GM18858 (cell line): Measurements from ENCODE around the gene MMP2.
A peak's percentile ranks its signal among the peaks of the same experiment; 100 is the strongest.

Experiments used
- ATAC-seq: cut with Tn5 transposase; IDR thresholded peaks from one replicate; pipeline ENCODE4 v1.9.1; 2021; ENCODE audit not compliant: unreplicated experiment

The MMP2 gene

DNA sequence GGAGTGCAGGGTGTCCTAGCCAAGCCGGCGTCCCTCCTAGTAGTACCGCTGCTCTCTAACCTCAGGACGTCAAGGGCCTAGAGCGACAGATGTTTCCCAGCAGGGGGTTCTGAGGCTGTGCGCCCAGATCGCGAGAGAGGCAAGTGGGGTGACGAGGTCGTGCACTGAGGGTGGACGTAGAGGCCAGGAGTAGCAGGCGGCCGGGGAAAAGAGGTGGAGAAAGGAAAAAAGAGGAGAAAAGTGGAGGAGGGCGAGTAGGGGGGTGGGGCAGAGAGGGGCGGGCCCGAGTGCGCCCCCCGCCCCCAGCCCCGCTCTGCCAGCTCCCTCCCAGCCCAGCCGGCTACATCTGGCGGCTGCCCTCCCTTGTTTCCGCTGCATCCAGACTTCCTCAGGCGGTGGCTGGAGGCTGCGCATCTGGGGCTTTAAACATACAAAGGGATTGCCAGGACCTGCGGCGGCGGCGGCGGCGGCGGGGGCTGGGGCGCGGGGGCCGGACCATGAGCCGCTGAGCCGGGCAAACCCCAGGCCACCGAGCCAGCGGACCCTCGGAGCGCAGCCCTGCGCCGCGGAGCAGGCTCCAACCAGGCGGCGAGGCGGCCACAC lies at the start of gene MMP2:
Gene MMP2, plus strand, starts transcription at position 372 of the 603 bp plus-strand sequence. CDS start 282 bp downstream, outside the sequence.
- ATAC-seq = no peak

- no peak for ATAC-seq
Measured at GRCh38 chr16:55433030-55433429, 46.0 kb upstream of the MMP2 start.

DNA sequence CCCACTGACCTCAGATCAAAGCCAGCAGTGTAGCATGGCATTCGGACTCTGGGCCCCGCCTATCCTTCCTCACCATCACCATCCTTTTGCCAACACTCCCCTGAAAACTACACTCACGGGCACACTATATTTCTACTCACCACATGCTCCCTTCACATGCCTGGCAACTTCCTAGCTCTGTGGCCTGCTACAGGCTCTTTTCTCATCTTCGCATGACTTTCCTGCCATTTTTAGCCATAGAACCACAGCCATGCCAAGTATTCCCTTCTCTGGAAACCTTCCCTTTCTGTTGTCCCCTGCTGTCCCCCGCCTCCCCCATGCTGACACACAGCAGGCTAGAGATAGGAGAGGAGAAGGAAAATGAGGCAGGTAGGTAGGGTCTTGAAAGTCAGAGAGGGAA lies 45.5 kb upstream of the MMP2 start:
- ATAC-seq = no peak

DNA sequence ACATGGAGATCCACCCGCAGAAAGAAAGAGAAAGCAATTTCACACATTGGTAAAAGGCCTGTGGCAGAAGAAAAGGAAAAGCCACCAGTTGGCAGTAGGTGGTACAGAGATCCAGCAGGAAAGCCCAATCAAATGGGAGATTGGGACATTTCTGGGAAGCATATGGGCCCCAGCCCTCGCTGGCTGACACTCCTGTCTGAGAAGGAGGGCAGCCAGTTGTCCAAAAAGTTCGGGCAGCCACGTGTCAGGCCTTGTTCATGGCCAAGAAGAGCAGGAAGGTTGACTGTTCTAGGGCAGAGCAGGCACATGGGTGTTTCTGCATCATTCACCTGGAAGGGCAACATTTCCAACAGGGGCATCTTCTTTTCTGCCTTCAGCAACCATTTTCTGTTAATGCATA lies 45.0 kb upstream of the MMP2 start:
- no peak for ATAC-seq

DNA sequence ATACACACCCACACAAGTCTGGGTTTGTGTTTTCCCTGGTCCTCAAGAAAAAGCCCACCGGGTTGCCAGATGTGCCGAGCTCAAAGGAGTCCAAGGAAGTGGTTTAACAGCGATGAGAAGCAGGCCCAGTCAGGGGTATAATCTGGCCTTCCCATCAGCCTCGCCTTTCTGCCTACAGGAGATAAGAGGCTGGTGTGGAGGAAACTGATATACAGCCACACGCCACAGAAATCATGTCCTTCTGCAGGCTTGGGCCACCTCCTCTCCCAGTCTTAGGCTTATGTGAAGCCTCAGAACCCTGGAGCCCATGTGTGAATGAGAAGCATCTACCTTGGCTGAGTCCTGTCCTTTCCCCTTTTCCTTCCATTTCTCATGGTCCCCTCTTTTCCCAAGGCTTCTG lies 43.6 kb upstream of the MMP2 start:
- no peak for ATAC-seq

DNA sequence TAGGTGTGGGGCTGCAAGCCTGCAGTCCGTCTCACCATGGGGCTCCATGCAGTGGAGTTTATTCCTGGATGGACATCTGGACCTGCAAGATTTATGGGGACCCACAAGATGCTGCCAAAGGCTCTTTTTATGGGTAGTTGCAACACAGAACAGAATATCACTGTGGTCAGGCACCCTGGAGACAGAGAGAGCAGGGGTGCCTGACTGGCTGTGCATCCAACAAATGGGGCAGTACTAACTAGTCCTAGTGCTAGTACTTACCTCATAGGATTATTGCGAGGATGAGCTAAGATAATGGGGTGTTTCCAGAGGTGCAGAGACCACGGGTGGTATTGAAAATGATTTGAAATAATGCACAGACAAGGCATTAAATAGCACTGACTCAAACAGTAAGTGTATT lies 42.4 kb upstream of the MMP2 start:
- no peak for ATAC-seq

DNA sequence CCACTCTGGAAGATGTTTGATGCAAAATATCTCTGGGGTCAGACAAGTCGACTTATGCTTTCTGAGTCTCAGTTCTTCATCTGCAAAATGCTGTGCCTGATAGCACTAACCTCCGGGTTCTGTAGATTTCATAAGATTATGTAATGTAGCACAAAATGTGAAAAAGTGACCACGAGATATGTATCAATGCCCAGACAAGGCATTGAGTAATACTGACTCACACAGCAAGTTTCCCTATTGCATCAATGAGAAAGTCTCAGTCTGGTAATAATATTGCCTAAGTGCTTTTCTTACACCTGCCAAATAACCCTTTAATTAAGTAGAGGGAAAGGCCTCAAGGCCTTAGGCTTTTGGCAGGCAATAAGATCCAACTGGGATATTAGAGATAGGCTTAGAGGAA lies 41.4 kb upstream of the MMP2 start:
- no peak for ATAC-seq

GRCh38 chr16:55438281-55438680 lies 40.7 kb upstream of the MMP2 start:
- no peak for ATAC-seq

GRCh38 chr16:55439101-55439690 lies 39.8 kb upstream of the MMP2 start:
- no peak for ATAC-seq

DNA sequence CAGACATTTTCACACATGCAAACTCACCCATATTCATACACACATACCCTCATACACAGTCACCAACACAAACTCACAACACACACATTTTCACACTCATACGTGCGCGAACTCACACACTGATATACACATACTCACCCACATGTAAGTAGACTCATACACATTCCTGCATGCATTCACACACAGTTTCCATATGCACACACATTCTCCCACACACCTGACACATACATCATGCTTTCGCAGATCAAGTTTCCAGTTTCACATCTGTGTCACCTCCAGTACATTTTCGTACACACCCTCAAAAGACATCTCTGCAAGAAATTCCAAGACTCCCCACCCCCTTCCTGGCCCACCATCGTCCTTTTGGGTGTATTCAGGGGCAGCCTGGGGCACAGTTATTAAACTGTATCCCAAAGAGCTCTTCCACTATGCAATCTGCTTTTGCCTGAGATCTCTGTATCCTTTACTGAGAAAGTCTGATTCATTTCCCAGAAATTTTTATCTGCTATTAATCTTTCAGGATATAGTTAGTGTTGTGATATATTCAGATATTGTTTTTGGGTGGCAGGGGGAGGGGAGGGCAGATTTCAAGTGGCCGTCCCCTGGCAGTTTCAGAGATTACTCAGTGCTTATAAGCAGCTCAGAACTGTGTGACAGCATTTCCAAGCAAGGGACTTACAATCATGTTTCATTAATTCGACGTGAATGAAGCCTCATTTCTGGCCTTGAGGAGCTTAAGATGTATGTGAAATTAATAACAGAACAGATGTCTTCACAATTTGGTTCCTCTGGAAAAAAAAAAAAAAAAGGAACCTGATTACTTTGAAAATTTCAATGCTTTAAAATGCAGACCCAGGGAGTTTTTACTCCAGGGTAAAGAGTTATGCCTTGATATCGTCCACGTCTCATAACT lies 35.3 kb upstream of the MMP2 start:
- no peak for ATAC-seq

DNA sequence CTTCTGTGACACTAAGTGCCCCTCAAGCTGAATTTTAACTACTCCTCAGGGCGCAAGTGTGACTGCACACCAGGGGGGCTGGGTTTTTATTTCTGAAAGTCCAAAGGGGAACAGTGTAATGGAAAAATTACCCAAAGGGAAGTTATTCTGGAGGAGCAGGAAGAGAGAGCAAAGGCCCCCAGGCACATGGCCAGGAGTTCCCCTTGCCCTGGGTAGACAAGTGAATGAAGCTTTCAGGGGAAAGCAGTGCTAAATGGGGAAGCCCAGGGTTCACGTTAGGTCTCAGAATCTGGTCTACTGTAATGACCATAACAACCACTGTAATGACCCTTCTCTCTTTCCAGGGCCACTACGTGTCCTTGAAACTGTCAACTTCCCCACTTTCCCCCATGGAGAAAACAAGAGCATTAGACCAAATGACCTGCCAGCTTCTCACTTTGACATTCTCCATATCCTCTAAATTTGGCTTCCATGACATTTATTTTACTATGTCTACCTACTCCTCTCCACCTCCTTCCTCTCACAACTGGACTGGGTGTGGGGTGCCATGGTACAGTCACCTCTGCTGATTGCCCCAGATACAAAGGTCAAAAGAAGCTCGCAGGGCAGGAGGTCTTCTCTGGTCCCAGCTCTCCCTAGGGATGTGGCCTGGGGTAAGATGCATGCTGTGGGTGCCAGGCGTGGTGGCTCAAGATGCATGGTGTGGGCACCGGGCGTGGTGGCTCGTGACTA lies 34.1 kb upstream of the MMP2 start:
- peak; percentile 59 for ATAC-seq

- no peak for ATAC-seq
Measured at GRCh38 chr16:55447231-55447630, 31.8 kb upstream of the MMP2 start.

DNA sequence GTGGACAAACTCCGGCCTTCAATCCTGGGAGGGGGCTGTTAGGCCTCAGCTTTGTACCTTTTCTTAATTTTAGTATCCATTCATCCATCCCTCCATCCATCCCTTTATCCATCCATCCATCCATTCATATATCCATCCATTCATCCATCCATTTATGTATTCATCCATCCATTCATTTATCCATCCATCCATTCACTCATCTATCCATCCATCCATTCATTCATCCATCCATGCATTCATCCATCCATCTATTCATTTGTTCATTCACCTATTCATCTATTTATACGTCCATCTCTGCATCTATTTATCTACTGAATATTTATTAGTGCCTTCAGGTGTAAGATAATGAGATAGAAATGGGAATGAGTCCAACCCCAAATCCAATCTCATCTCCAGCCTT lies 26.0 kb upstream of the MMP2 start:
- no peak for ATAC-seq

DNA sequence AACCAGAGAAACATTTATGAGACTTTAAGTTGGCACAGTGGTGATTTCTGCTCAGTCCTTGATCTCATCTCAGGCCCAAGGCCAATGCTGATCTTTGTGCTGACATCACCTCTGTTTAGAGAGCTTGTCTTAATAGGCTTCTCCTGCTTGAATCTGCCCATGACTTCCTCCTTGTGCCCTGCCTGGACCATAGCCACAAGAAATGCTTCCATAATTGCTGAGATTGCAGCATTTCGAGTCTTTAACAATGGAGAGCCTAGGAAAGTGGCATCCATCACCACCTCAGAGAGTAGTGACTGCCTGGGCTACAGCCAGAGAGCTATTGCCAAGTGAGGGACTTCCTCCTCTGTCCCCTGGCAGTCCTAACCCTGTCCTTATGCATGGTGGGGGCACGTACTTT lies 25.1 kb upstream of the MMP2 start:
- ATAC-seq = no peak

DNA sequence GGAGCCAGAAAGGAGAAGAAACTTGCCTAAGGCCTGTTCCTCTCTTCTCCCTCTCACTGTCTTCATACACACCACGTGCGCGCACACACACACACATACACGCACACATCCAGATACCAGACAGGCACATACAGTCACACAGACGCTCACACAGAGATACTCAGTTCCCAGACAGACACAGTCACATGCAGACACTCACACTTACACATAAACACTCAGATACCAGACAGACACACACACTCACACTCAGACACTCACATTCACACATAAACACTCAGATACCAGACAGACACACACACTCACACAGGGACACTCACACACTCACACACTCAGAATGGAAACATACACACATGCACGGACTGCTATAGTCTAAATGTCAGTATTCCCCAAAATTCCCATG lies 24.1 kb upstream of the MMP2 start:
- ATAC-seq = no peak

GRCh38 chr16:55462241-55462640 lies 16.8 kb upstream of the MMP2 start:
- ATAC-seq = no peak

- no peak for ATAC-seq
Measured at GRCh38 chr16:55464375-55464774, 14.6 kb upstream of the MMP2 start.

- peak; percentile 92 for ATAC-seq
Measured at GRCh38 chr16:55465077-55465896, 13.7 kb upstream of the MMP2 start.

DNA sequence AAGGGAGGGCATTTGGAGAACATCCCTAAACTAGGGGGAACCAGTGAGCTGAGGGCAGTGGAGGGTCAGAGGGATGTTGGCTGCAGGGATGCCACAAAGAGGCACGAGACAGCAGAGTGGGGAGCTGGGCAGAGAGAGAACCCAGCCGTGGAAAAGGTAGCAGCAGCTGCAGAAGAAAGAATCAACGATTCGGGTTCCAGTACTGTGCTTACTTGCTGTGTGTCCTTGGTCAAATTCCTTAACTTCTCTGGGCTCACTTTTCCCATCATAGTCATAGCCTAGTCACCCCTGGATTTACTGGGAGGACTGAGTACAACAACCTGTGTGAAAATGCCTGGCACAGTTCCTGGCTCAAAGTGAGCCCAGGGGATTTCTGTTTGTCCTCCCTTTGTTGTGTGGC lies 12.8 kb upstream of the MMP2 start:
- no peak for ATAC-seq

DNA sequence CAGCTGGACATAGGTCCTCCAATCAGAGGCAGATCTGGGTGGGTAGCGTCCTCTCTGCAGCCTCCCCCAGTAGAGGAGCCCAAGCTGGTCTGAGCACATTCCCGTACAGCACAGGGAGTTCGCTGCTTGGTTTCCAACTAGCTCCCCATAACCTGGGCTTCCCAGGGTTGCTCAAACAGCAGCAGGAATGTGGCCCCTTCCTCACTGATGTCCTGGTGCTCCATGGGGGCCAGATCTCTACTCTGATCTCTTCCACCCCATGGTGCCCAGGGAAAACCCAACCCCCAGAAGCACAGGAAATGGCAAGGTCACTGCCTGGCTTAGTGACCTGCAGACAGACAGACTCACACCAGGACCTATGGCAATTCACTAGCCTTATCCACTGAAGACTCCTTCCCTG lies 11.1 kb upstream of the MMP2 start:
- no peak for ATAC-seq
